ENCODE data around the gene SLAMF1.
A peak's percentile ranks its signal among the peaks of the same experiment; 100 is the strongest.

Gene SLAMF1

DNA sequence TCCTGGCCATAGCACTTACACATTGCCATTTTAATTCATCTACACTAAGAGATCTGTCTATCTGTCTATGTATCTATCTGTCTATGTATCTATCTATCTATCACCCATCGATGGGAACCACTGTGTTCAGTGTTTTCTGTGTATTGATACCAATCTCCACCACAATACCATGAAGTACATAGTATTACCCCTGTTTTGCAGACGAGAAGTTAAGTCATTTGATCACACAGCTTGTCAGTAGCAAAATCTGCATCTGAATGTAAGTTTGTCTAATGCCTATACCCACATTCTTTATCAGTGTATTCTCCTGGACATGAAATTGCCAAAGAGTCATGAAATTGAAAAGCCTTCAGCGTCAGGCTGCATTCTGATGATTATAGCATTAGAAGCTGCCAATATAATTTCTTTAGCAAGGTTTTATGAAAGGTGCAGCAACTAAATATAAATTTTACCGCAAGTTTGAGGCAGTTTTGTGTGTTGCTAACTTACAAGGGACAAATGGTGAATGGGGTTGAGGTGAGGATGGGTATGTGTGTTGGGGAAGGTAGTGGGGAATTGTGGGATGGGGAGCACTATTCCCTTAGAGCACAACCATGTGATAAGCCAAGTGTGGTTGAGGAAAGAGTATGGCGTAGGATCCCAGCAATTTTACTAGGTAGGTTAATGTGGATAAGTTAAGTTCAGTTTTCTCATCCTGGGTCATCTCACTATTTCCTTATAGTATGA, 24.2 kb downstream of the SLAMF1 start:
- no peak for FAIRE-seq

DNA sequence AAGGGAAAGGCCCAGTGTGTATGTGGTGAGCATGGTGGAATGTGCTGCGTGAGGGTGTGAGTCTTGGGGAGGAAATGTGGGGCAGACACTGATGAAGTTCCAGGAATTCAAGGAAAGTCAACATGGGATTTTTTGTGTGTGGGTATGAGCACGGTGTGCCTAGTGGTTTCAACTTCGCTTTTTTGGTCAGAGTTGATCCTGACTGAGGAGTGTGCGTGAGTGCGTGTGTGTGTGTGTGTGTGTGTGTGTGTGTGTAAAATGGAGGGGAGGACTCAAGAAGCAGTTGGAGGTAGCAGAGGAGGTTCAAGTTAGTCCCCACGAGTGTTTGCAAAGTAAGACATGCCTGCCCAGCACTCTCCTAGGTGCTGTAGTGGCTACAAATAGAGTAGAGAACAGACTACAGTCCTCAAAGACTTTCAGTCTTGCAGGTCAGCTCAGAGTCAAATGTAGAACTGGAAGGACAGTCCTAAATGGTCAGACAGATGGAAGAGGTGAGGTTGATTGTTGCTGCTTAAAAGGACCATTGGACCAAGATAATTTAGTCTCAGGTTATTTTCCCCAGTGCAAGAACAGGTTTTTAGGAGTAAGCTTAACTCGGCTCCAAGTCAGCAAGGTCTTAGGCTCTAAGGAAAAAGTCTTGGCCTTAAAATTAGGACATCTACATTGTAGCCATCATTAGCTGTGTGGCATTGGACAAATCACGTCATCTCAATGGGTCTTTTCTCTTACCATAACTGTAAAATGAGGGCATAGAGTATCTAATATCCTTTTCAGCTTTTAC, 25.0 kb downstream of the SLAMF1 start:
- FAIRE-seq: no peak

DNA sequence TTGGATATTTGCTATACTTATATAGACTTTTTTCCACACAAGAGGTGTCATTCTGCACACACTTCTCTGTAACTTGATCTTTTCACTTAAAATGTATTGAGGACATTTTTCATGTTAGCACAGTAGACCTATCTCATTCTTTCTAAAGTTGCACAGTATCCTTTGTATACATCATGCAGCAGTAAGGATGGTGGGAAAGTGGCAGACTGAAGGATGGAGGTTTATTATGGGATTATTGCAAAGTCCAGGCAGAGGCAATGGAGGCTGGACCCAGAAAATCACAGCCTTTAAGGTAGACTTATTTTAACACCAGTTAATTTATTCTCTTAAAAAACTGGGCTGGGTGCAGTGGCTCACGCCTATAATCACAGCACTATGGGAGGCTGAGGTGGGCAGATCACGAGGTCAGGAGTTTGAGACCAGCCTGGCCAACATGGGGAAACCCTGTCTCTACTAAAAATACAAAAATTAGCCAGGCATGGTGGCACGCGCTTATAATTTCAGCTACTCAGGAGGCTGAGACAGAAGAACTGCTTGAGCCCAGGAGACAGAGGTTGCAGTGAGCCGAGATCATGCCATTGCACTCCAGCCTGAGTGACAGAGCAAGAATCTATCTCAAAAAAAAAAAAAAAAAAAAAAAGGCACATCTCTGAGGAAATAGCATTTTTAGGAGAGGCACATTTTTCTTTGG, 25.8 kb downstream of the SLAMF1 start:
- no peak for FAIRE-seq

DNA sequence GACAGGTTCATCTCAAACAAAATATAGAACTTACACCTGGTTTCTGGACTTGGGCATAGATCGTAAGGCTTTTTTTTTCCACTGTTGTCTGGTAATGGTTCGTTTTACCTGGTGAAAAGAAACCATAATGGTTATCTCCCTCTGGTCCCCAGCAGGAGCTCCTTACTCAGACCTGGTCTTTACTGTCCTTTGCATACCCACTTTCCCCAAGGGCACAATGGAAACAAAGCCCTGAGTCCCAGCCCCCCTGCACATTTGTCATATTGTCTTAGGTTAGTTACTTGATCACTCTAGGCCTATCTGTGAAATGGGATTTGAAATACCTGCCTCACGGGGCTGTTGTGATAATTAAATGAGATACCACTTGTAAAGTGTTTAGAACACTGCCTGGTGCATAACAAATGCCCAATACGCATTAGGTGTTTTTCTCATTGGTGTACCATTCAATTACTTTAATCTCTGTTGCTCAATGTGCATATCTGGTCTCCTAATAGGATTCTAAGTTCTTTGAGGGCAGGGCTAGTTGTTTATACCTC, 27.0 kb downstream of the SLAMF1 start:
- no peak for FAIRE-seq

DNA sequence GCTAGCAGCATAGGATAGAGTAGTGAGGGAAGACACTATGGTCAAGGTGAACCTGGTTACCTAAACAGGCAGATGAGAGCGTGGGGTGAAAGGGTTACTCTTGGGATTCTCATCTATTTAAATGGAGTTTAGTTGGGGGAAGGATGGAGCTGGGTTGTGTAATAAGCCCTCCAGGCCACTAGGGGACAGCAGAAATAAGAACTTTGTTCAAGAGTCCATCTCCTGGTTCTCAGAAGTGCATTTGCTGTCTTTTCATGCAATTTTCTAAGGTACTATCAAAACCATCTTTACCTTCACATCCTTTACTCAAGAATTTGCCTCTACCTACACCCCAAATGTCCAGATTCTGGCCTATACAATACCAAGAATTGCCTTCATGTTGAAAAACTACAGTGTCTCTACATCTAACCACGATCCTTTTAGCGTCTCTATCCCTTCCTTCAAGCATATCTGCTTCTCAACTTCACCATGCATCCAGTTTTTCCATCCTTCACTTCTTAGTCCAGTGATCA, 28.0 kb downstream of the SLAMF1 start:
- no peak for FAIRE-seq

DNA sequence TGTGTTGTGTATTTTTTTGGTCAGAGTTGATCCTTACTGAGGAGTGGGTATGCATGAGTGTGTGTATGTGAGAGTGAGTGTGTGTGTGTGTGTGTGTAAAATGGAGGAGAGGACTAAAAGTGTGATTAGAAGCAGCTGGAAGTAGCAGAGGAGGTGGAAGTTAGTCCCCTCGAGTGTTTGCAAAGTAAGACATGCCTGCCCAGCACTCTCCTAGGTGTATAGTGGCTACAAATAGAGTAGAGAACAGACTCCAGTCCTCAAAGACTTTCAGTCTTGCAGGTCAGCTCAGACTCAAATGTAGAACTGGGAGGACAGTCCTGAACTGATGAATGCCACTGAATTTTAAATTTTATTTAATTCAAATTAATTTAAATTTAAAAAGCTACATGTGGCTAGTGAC, 28.5 kb downstream of the SLAMF1 start:
- FAIRE-seq: no peak

DNA sequence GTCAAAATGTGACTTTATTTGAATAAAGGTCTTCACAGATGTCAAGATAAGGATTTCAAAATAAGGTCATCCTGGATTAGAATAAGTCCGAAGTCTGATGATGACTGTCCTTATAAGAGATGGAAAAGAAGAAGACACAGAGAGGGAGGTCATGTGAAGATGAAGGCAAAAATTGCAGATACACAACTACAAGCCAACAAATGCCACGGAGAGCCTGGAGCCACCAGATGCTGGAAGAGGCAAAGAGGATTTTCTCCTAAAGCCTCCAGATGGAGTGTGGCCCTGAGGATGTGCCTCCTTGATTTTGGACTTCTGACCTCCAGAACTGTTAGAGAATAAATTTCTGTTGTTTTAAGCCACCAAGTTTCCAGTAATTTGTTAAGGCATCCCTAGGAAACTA, 31.2 kb downstream of the SLAMF1 start:
- no peak for FAIRE-seq

DNA sequence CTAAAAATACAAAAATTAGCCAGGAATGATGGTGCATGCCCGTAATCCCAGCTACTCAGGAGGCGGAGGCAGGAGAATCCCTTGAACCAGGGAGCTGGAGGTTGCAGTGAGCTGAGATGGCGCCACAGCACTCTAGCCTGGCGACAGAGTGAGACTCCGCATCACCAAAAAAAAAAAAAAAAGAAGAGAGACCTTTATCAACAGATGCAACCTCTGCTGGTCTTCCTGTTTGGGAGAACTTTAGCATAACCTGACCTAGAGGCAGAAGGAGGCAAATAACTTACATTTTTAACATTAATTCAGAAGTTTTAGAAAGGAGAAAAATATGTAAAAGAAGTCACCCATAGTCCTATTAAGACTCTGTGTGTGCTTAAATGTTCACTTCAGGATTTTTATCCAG, 32.4 kb downstream of the SLAMF1 start:
- FAIRE-seq: no peak

DNA sequence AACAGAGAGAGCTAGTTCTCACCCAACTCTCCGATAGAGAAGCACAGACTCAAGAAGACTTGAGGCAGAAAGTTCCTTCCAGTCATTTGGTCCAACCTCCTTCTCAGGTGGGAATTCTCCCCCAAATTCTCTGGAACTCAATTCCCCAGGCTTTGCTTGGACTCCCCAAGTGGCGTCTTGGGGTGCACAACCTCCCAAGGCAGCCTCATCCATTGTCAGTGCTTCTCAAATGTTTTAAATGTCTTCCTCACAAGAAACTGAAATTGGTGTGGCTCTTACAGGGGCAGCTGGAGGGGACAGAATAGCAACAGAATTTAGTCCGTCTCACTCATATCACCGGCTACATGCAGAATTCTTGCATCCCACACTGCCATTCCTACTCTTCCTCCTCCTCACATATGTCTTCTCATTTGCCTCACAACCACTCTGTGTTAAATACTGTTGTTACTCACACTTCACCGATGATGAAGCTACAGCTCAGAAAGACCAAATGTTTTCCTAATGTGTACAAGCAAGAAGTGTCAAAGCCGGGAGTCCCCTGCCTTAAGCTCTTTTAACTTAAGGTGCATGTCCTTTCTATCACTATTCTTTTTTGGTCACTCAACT, 34.1 kb downstream of the SLAMF1 start:
- FAIRE-seq: no peak

DNA sequence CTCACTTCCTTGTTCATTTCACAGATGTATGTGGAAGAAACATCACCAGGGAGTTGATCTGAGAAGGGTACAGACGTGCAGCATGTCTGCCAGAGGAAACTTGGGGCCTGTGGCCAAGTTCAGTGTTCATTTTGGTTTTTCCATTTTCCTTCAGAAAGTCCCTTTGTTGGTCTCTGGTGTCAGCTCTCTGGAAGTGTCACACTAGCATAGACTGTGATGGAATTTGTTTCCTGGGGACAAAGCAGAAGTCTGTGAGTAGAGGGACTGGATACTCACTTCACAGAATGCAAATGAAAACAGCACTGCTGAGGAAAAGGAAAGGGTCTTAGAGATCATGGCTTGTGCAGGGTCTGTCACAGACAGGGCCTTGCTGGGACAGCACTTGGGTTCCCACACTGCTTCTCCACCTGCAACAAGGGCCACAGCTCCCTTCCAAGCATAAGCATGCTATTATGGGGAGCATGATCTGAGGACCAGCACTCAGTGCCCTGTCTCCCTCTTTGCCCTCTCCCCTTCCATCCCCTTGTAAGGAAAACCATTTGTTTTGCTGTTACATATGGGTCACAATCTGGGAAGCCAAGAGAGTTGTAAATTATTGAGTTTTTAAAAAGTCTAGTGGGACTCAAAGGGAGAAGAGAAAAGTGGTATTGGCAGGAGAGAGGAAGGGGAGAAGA, 36.1 kb downstream of the SLAMF1 start:
- no peak for FAIRE-seq

DNA sequence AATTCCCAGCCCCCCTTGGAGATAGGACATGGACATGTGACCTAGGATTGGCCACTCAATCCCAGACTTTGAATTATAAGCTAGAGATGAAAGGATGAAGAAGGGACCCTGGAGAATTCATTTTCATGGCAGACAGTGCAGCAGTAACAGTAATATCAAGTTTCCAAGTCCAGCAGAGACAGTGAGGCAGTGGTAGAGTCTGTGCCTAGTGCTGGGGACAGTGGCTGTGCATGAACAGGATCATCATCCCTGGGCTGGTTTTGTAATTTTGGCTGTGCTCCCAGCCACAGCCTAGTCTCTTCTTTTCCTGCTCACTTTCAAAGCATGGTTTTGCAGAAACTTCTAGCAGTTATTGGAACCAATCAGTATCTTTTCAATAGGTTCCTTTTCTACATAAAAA, 37.9 kb downstream of the SLAMF1 start:
- no peak for FAIRE-seq

DNA sequence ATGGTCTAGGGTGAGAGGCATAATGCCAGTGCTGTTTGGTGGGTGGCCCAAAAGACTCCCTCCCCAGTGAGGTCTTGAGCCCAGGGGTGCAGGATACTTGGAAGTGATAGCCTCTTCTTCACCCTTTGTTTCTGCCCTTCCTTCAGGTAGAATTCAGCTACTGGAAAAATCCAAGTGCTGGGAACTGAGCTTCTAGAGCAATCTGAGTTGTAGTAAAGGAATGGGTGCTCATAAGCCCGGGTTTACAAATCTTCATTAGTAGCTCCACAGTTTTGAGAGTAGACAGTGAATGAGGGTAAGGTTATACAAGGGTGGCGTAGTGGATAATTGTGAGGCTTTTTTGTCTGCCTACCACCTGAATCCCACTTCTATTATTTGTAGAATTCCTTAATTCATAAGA, 38.3 kb downstream of the SLAMF1 start:
- no peak for FAIRE-seq

DNA sequence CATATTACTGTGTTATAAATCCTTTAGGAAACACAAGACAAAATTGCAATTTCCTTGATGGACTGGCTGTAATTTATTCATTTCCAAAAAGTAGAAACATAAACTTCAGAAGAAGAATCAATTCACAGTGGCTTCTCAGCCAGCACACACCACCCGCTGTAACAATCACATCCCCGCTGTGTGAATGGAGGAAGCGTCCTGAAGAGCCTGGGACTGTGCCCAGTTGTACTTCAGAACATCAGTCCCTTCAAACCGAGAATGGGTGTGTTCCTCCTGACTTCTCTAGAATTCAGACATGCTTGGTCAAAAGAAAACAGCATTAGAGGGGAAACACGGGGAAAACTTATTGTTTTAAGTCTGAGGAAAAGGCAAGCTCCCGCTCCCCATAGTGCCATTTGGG, 38.8 kb downstream of the SLAMF1 start:
- no peak for FAIRE-seq

DNA sequence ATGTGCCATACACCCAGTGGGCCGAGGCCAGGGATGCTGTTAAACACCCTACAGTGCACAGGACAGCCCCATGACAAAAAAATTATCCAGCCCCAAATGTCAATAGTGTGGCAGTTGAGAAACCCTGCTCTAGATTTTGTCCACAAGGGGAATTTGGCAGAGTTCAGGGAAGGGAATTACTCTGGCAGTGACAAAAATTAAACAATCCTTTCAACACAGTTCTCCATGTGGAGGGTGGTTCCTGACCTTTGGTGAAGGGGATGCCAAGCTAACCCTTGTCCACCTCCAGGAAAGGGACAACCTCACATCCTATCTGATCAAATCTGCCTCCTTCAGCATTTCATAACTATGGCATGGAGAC, 39.2 kb downstream of the SLAMF1 start:
- no peak for FAIRE-seq

DNA sequence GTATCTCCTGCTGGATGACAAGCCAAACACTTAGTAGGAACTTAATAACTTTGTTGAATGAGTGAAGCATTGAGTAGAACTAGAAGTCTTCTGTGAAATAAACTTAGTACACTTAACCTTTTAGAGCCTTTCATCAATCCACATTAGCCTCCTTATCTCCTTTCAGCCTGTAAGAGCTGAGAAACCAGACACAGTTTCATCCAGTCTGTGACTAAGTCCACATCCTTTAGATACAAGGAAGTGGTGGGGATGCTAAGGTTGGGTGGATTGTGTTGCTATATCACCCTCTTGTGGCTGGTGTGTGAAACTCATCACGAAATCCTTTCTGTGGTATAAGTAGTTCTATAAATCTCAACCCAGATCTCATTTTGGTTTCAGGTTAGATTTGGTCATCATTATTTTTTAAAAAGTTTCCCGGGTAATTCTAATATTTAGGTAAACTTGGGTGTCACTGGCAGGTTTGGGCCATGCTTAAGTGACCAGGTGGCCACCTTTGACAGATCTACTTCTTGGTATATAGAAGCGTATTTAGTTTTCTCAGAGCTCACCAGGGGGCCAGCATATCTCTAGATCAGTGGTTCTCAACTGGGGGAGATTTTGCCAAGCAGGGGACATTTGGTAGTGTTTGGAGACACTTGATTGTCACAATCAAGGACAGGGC, 39.7 kb downstream of the SLAMF1 start:
- peak; percentile 82 for FAIRE-seq

DNA sequence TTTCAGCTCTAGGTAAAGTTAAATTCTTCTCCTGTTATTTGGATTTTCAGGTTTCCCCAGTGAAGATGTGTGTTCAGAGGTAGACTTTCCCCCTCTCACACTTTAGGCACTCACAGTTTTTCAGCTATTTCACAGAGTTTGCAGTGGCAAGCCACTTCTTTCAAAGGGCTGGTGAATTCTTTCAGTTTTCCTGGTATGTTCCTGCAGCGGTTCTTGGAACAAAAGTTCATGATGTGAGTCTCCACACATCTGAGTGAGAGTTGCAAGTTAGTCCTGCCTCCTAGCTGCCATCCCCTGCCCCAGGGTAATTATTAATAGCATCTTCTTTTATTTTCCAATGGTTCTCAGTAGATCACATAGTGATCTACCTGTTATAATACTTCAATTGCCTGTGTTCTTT, 40.2 kb downstream of the SLAMF1 start:
- FAIRE-seq: no peak

DNA sequence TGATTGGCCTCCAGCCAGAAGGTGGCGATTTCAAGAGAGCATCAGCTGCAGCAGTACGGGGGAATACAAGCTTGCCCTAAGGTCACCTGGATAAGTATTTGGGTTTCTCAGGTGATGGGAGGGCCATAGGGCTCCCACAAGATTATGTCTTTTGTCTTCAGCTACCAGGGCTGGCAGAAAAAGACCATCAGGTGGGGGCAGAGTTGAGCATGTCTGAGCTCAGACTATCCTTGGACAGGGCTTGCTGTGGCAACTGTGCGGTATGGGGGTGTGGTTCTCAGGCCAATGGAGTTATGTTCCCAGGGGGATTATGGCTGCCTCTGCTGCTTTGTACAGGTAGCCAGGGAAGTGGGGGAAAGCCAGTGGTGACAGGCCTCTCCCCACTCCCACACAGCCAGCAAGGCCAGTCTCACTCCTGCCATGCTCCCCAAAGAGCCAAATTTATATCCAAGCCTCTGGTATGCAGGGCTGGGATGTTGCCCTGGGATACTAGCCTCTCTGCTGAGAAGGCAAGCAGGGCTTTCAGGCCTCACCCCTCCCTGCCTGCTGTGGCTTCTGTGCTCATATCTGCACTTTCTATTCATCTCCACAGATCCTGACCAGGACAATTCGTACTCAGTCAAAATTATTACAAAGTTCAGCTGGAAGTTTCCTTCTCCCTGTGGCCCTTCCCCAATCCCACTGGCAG, 40.9 kb downstream of the SLAMF1 start:
- no peak for FAIRE-seq

DNA sequence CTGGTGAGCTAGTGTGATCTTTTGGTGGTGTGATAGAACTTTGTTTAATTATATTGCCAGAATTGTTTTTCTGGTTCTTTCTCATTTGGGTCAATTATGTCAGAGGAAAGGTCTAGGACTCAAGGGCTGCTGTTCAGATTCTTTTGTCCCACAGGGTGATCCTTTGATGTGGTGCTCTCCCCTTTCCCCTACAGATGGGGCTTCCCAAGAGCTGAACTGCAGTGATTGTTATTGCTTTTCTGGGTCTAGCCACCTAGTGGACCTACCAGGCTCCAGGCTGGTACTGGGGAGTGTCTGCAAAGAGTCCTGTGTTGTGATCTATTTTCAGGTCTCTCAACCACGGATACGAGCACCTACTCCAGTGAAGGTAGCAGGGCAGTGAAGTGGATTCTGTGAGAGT, 41.6 kb downstream of the SLAMF1 start:
- FAIRE-seq: no peak

DNA sequence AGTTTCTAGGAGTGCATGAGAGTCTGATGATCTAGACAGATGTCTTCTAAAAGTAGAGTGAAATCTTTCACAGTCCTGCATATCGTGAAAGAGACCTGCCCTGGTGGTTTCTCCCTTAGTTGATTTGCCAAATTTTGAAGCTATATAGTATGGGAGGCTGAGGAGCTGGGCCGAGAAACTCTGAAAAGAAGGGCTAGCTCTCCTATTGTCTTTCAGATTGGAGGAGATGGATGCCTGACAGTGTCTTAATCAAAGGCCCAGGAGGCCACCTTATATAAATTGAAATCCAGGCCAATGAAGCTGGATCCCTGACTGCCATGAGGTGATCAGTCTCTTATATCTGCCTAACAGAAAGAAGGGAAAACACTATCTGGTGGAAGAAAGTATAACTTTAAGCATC, 49.1 kb downstream of the SLAMF1 start:
- no peak for FAIRE-seq

DNA sequence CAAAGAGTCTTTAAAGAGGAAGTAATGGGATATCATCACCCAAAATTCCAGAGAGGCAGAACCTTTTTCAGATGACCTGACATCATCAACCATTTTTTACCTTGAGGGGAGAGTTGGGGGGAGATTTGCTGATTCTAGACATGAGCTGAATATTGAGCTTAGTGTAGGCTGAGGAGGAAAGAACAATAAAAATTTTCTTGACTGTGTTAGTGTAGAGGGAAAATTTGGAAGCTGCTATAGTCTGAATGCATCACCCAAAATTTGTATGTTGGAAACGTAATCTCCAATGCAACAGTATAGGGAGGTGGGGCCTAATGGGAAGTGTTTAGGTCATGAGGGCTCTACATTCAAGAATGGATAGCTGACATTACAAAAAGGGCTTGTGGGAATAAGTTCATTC, 49.8 kb downstream of the SLAMF1 start:
- FAIRE-seq: no peak

DNA sequence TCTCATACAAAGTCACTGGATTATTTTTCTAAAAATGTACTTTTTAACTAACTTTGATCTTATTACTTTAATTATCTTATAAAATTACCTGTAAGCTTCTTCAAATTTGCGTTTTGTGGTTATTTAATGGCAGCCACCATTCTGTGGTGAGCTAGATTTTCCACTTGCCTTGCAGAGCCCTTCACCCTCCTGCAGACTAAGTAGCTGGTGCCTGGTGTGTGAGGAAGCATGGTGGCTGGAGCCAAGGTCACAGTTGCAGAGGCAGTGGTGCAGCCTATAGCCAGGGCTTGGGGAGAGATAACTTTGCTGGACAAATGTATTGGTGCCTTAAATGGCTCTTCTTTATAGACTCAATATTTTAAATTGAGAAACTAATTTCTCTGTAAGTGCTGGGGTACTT, 56.4 kb downstream of the SLAMF1 start:
- FAIRE-seq: no peak
